ENCODE measurements around the gene CAPN8.

CAPN8 gene

DNA sequence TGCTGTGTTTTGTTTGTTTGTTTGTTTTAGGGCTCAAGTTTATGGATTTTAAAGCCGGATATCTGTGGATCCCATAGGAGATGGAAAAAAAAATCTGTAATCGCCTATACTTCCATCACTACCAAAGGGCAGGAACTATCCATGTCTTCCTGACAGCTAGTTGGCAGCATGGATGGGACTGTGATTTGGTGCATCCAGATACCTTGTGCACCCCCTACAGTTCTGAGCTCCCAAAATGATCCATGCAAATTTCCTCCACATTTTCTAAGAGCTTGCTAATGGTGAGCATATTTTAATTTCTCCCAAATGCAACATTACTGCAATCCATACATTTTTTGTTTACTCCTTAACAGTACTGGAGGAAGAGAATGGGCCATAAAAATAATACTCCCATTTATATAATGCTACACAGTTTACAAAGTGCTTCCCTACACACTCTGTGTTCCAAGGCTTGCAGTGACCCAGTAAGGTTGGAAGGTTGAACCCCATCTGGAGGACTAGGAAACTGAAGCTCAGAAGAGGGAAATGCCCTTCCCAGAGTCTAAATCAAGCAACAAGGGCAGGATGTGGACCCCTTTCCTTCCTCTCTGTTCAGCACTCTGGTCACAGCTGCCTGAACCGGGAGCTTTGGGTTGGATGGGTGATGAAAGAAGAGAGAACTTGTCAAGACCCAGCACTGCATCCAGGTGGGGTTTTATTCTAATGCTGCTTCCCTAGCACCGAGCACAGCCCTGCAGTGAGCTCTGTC lies 48.0 kb downstream of the CAPN8 start:
- no peak for DNase-seq (ENCODE audit: low read depth in 2 of 2)

DNA sequence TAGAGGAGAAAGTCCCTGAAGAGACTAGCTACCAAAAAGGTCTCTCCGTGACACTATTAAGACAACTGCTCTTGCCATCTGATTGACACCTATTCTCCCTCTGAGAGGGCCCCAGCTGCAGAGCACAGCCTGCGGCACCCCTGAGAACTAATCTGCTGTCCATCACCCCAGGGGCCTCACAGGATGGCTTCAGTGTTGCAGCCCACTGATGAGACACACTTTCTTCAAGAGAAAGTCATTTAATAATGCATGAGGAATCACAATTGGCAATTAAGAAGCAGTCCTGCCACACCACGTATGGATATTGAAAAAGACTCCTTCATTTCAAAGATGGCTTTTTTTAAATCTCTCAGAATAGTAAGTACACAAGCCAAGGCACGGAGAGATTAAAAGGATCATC lies 48.9 kb downstream of the CAPN8 start:
- no peak for DNase-seq (ENCODE audit: low read depth in 2 of 2)

DNA sequence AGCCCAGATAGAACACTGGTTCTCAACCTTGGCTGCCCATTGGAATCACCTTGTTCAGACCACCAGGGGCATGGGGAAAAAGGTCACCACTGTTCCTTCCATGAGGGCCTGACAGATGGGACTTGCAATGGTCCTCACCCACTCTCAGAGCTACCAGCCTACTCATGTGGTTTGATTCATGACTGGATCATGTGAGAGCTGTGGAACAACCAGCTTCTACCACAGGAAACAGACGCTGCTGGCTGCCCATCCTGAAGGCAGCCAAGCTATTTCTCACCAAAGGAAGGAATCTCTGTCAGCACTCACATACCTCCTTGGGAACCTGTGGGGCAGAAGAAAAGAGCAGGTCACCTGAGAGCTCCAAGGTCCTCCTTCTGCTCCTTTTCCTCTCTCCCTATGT lies 53.6 kb downstream of the CAPN8 start:
- DNase-seq (ENCODE audit: low read depth in 2 of 2): no peak

DNA sequence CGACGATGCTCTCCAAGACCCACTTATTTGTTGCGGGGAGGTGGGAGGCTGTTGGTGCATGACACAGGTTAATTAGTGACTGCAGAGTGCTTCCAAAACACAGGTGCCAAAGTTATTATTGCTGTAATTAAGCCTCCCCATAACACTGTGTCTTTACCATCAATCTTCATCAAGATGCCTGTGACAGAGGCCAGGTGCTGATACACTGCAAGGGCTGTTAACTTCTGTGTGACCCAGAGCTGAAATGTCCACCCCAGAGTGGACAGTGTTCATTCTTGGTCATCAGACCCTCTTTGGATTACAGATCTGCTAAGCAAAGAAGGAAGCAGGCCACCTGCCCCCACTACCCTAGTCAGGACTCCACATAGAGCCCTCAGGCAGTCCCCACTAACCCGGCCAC lies 55.5 kb downstream of the CAPN8 start:
- no peak for DNase-seq (ENCODE audit: low read depth in 2 of 2)

DNA sequence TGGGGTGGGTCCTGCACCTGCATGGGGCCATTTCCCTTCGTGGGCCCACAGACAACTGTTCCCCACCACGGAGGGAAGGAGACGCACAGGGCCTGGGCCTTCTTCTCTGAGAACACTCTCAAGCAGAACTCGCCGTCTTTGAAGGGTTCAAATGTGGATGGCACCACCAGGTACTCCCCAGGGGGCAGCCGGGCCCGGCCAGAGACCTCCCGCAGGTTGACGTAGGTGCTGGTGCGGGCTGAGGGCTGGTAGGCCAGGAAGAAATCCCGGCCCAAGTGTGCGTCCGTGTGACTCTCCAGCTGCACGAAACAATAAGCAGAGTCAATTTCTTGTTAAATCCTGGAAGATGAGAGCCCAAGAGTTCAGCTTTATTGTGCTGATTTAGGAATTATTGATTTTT lies 56.4 kb downstream of the CAPN8 start:
- no peak for DNase-seq (ENCODE audit: low read depth in 2 of 2)

DNA sequence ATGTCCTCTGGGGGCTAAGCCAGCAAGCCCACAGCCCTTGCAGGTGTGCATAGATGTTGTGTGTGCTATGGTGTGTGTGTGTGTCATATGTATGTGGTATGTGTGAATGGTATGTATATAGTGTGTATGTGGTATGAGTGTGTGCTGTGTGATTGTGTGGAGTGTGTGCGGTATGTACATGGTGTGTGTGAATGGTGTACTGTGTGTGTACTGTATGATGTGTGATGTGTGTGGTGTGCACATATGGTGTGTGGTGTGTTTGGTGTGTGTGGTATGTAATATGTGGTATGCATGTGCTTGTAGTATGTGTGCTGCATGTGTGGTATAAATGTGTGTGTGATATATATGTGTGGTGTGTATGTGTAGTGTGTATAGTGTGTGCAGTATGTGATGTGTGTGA lies 107.0 kb downstream of the CAPN8 start:
- no peak for DNase-seq (ENCODE audit: low read depth in 2 of 2)

DNA sequence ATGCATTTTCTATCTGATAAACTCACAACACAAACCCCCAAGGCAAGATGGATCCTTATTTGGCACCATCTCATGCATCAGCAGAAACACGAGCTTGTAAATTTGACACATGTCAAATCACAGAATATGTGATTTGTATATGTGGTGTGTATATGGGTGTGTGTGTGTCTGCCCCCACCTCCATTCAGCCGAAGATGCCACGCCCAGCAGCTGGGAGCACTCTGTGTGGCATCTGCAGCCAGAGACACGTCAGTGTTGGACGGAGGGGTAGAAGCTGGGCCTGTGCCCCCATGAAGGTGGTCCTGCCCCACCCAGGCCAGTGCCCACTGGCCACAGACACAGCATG lies 108.4 kb downstream of the CAPN8 start:
- DNase-seq (ENCODE audit: low read depth in 2 of 2): no peak

DNA sequence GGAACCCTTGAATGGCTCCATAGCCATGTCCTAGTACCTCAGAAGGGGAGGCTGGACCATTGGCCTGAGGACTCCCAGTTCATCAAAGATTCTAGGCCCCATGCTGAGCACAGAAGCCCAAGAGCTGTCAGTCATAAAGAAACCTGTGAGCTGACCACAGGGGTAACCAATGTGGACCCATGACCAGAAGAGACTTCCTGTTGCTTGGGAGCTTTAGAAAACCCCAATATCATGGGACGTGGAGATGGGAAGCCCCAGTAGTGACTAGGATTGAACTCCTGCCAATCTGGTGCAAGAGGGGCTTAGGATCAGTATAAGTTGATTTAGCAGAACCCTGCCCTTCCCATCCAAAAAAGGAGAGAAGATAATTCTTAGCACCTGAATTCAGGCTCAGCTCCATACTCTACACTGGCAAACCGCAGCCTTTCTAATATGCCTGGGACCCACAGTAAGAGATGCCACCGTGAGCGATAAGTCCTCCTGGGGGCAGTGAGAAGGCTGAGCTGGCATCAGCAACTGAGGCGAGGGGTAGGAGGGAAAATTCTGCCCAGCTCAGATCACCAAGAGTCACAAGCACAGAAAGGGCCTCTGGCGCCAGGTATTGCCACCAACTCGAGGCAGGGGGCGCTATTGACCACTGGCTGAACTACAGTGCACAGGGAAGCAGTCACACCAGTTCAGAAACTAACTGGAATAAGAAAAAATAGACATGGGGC lies 108.9 kb downstream of the CAPN8 start:
- peak in 1 of 2 donors; percentile 33 for DNase-seq (ENCODE audit: low read depth in 2 of 2)

DNA sequence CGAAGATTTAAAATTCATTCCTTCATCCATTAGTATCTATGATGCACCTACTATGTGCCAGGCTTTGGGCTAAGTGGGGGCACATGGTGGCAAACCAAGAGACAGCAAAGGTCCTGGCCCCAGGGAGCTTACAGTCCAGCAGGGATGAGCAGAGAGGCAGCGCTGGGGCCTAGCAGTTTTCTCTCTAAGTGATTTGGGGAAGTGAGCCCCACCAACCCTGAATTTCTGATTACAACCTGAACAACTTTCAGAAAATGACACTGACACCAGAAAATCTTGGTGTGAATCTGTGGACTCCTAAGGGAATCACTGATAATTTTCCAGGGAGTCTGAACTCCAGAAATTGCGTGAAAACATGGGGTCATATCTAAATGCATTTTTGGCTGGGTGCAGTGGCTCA lies 111.5 kb downstream of the CAPN8 start:
- DNase-seq (ENCODE audit: low read depth in 2 of 2): no peak

DNA sequence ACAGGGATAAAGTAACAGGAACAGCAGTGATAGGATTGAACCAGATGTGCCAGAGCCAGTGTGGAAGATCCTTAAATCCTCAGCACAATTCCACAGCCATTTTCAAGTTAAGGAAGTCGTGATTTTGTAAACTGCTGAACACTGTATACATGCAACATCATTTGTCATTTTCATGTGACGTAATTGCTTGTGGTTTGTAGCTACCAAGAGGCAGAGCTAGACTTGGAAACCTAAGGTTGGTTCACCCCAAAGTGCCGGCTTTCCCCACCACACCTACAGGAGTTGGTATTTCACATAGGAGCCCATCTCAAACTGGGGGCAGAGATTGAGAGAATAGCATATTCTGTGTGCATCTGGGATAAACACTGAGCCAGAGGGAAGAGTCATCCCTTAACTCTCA lies 113.9 kb downstream of the CAPN8 start:
- no peak for DNase-seq (ENCODE audit: low read depth in 2 of 2)

DNA sequence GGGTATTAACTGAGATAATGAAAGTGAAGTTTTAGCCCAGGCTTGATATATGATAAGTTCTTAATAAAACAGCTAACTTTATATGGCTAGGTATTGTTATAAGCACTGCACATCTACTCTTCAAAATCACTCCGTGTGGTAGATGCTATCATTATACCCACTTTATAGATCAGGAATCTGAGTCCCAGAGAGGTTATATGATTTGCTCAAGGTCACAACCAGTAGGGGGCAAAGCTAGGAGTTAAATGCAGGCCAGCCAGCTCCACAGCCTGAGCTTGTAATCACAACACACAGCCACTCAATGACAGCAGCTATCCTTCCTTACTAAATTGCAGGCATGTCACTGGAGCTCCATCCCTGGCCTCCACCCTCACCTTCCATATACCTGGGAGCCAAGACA lies 115.8 kb downstream of the CAPN8 start:
- no peak for DNase-seq (ENCODE audit: low read depth in 2 of 2)

DNA sequence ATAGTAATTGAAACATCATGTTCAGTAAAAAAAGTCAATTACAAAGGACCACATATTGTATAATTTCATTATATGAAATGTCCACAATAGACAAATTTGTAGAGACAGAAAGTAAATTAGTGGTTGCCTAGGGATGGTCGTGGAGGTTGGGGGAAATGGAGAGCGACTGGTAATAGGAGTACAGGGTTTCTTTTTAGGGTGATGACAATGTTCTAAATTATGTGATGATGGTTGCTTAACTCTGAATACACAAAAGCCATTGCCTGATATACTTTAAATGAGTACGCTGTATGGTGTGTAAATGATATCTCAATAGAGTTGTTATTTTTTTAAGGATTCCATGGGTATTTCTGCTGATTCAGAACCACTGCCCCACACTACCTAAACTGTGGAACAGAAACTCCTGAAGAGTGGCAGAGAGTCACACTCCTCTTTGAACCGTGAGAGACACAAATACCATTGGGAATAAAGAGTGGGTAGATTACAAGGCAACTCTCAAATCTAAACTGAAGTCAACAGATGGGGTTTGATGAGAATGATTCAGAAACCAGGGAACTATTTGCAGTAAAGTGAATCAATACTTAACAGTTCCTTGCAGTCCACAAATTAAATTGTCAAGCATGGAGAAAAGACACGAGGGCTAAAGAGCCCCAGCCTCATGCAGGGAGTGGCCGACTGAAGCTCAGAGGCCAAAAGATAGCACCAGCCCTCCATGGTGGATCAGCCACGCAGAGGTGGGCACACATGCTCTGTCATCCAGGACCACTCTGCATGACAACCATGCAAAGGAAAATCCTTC lies 118.0 kb downstream of the CAPN8 start:
- DNase-seq (ENCODE audit: low read depth in 2 of 2): no peak

DNA sequence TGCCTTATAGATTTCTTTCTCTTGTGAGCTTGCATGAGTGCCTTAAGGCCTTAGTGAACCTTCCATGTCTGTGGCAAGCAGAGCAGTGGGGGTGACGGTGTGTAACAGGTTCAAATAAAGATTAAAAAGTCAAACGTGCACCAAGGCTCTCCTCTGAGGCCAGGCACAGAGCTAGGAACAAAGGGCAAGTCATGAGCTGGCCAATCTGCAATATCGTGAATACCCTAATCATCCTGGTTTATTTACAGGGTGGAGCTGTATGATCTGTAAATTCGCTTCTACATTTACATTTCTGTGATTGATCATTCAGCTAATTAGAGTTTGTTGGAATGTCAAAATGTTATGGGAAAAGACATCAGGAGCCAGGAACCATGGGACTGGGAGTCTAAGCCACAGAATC lies 120.2 kb downstream of the CAPN8 start:
- DNase-seq (ENCODE audit: low read depth in 2 of 2): no peak

DNA sequence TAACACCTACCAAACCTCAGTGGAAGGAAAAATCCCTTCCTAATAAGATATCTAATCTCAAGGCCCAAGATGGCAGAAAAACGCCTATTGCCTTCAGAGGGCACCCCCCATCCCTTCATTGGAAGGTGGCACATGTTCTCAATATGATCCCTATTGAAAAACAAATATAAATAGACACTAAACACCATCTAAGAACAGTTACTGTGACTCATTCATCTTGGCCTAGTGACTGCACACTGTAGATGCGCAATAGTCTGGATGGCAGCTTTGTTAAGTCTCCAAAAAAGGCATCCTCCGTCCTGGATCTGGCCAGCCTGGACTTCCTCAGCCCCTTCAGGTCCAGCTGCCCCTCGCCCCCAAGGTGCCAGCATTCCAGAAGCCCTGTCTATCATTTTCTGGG lies 121.9 kb downstream of the CAPN8 start:
- no peak for DNase-seq (ENCODE audit: low read depth in 2 of 2)

DNA sequence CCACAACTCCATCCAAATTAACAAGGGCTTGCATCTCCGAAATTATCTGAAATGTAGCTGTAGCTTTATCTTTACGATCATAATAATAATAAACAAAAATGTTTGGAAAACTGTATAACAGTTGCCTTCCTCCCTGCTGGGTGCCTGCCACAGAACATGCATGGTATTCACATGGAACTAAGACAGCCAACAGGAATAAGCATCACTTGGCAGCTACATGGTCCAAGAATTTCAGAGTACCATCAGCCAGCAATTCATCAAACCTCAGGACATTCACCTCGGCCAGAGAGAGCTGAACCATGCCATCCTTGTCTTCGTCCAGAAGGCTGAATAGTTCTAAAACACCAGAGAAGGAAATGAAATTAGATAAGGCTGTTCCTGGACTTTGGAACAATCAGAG lies 122.7 kb downstream of the CAPN8 start:
- DNase-seq (ENCODE audit: low read depth in 2 of 2): no peak

DNA sequence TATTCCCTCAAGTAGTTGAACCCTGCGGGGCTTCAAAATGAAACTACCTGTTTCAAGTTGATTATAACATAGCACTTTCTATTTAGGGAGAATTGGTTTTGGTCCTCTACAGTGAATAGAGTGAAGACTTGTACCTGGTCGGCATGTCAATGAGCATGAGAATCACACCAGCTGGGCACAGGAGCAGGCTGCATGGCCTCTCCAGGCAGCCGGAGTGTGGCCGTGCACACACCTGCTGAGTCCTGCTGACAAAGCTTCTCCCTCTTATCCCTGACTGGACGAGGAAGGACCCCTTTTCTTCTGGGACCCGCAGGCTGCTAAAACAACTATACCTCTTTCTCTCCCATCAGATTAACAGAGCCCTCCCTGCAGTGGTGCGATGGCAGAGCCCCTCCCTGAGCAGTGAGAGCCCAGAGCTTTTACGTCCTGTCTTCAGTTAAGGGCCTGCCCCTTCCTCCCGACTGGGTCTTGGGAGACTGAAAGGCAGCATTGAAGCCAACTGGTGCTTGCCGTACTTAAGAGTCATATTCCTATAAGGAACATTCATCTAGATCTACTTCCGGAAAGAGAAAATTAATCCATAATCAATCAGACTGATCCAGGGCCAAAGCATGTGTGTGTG lies 124.9 kb downstream of the CAPN8 start:
- no peak for DNase-seq (ENCODE audit: low read depth in 2 of 2)

DNA sequence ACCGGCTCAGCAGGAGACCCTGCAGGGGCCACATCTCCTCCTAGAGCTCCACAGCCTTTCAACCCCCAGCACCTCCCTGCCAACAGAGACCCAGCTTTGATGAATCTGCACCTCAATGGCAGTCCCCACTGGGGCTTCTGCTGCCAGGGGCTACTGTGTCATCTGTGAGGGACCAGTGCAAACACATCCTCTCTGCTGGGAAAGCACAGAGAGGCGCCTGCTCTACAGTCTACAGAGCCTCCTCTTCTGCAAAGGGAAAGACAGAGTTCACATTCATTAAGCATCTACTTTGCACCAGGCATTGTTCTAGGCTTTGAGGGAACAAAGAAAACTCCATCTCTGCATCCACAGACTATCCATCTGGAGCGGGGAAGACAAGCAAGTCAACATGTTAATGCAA lies 125.8 kb downstream of the CAPN8 start:
- DNase-seq (ENCODE audit: low read depth in 2 of 2): no peak

DNA sequence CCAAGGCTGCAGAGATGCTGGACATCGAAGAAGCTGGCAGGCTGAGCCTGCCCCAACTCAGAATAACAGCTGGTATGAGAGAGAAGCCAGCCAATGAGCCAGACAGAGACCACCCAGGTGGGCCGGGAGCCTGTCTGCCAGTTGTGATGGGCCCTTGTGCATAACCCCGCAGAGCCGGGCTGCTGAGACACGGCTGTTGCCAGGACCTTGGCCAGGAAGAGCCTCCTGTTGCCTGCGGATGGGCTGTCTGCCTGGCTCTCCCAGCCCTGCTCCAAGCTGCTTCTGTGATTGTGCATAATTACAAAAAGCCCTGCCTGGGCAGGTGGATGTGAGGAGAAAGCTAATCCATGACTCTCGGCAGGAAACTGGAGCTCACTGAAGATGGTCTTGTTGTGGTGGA lies 126.5 kb downstream of the CAPN8 start:
- no peak for DNase-seq (ENCODE audit: low read depth in 2 of 2)

DNA sequence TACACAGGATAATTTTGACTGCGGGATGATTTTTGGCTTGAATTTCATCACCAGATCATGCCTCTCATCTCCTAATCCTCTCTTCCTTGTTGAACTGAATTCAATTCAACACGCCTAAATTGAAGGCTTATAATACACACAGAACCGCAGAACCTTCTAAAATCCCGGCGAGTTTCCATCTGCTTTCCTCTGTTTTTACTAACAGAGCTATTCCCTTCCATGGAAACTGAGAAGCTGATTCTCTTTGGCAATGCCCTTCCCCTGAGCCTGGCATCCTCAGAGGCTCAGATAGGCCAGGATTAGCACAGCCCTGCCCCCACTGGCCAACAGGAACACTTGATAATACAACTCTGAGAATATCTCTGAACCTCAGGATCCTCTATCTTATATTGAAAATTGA lies 130.2 kb downstream of the CAPN8 start:
- DNase-seq (ENCODE audit: low read depth in 2 of 2): no peak

DNA sequence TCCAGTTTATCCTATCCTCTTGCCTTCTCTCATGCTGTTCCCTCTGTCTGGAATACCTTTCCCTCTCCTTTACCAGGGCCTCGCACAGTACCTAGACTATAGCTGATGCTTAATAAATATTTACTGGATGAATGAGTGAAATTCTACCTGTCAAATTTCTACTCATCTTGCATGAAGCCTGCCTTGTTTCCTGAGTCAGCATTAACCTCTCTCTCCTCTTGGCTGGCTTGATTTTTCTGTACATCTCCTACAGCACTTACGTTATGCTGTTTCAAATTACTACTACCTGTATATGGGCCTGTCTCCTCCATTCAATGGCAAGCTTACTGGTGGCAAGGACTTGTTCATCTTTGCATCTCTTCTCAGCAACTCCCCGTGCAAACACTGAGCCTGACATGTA lies 130.8 kb downstream of the CAPN8 start:
- DNase-seq (ENCODE audit: low read depth in 2 of 2): no peak

DNA sequence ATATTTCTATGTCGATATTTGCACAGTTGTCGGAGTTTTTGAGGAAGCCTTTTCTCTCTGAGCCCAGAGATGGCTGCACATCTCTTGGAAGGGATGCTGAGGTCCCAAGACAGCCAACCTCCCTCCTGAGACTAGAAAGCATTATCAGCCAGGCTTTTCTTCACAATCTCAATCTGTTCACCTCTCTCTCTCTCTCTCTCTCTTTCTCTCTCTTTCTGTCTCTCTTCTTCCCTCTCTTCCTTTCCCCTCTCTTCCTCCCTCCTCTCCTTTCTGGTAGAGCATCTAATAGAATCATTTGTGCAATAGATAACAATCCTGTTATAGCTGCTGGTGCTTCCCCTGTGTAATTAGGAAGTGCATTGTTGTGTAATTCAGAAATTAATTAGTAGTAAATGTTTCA lies 131.8 kb downstream of the CAPN8 start:
- DNase-seq (ENCODE audit: low read depth in 2 of 2): no peak

DNA sequence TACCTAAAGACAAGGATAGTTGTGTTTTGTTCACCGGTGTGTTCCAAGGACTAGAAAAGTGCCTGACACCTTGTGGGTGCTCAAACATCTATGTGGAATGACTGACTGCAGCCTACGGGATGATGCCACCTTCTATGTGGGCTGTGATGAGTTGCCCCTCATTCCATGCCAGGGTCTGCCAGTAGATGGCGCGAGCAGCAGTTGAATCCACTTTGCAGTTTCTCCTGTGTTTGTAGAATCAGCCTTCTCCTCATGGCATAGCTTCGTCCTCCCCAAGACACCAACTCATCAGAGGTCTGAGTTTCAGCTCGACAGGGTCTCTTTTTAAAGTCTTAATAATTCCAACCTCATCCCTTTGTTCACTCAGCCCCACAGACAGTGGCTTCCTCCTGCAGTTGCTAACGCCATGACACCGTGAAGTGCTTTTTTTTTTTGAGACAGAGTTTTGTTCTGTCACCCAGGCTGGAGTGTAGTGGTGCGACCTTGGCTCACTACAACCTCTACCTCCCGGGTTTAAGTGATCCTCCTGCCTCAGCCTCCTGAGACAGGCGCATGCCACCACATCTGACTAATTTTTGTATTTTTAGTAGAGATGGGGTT lies 133.7 kb downstream of the CAPN8 start:
- peak; percentile 37 to 45 for DNase-seq (ENCODE audit: low read depth in 2 of 2)

Measured in stimulated activated CD4-positive, alpha-beta T cell treated with anti-CD3 and anti-CD28 coated beads, Interleukin-15, amount 100 ng/mL, for 48 hours (primary cell).